NCI-H345 (cell line): ENCODE results near the gene C2orf66.

ENCODE experiments used
- DNase-seq: peaks from one replicate; lab custom pipeline; 2025; lab: John Stamatoyannopoulos, UW

Gene C2orf66

GRCh38 chr2:196758474-196759377 is 50.4 kb downstream of the C2orf66 start:
- peak; percentile 3 for DNase-seq
